ENCODE results near the gene CRYBG1. TPM values are rescaled to one million over a fixed set of nuclear protein-coding genes. Genes with fewer than 3 reads are reported as not detected.

CRYBG1 gene
- total and polyA plus RNA-seq, 2 donors (not counting 3 experiments of a cell fraction or from before 2014, with no cell fraction given): 4.1 to 30.1 TPM

GRCh38 chr6:106318061-106318460 lies 42.5 kb upstream of the CRYBG1 start:
- no peaks in the 10 kb centered on the region for H3K9me1 ChIP-seq (replicated peaks; ENCODE audit: control insufficient read depth, extremely low read depth, insufficient read depth, low read length)
- DNase-seq (ENCODE audit: low read depth, low spot score) (no peak), FAIRE-seq (no peak)
- intact Hi-C loops (cut with micrococcal nuclease): no loop called here
- dilution Hi-C loops (cut with MboI; ENCODE audit: extremely low pct_ligation_motif_present, low sequenced_read_pairs): no loop called here
- no peak overlapping the region for H2AFZ ChIP-seq (ENCODE audit: low read depth, low read length)
- no peaks in the 10 kb centered on the region for H3K36me3 ChIP-seq (ENCODE audit: control insufficient read depth in 2 of 2, extremely low read depth in 1 of 2, insufficient read depth in 2 of 2, low read length in 2 of 2)
- BruUV-seq (replicated peaks): no TSS peak
- CTCF ChIA-PET: no interaction called here
- peaks cover 5% of the 10 kb centered on the region for H3K4me1 ChIP-seq (ENCODE audit: control insufficient read depth, extremely low read depth, insufficient read depth, low read length)
- no peak for TF ChIP-seq EZH2 (IDR thresholded peaks at IDR 0.05; ENCODE audit: borderline replicate concordance, low read depth, low read length, severe bottlenecking)
- H3K27ac ChIP-seq (ENCODE audit: insufficient read depth, low read depth, low read length): no peak overlapping the region
- POLR2A ChIA-PET: no interaction called here
- peaks cover 75% of the 10 kb centered on the region for H3K79me2 ChIP-seq (ENCODE audit: control insufficient read depth, insufficient read depth, low read length)
- H3K27me3 ChIP-seq (ENCODE audit: control insufficient read depth in 2 of 2, insufficient read depth in 2 of 2, low read length in 2 of 2): no peaks in the 10 kb centered on the region
- no peak overlapping the region for H3K4me2 ChIP-seq (ENCODE audit: insufficient read depth, low read length)
- H3K4me3 ChIP-seq (replicated peaks in 1 of 3; ENCODE audit: insufficient read depth in 1 of 3, low read depth in 1 of 3, low read length in 3 of 3): no peak overlapping the region
- H4K20me1 ChIP-seq (replicated peaks; ENCODE audit: control insufficient read depth, extremely low read depth, insufficient read depth, low read length): no peaks in the 10 kb centered on the region
- no peak overlapping the region for H3K9ac ChIP-seq (replicated peaks; ENCODE audit: extremely low read depth, insufficient read depth, low read length)
- no peaks in the 10 kb centered on the region for H3K9me3 ChIP-seq (replicated peaks; ENCODE audit: control insufficient read depth, insufficient read depth, low read length)

GRCh38 chr6:106318851-106319250 lies 41.7 kb upstream of the CRYBG1 start:
- ChIA-PET POLR2A (no interaction called here), CTCF (no interaction called here)
- Histone ChIP-seq H3K9ac (replicated peaks; ENCODE audit: extremely low read depth, insufficient read depth, low read length) (no peak overlapping the region), H3K9me3 (replicated peaks; ENCODE audit: control insufficient read depth, insufficient read depth, low read length) (no peaks in the 10 kb centered on the region), H3K27ac (ENCODE audit: insufficient read depth, low read depth, low read length) (no peak overlapping the region), H3K4me3 (replicated peaks in 1 of 3; ENCODE audit: insufficient read depth in 1 of 3, low read depth in 1 of 3, low read length in 3 of 3) (no peak overlapping the region), H2AFZ (ENCODE audit: low read depth, low read length) (no peak overlapping the region), H3K4me2 (ENCODE audit: insufficient read depth, low read length) (no peak overlapping the region), H3K79me2 (ENCODE audit: control insufficient read depth, insufficient read depth, low read length) (peaks cover 78% of the 10 kb centered on the region), H4K20me1 (replicated peaks; ENCODE audit: control insufficient read depth, extremely low read depth, insufficient read depth, low read length) (no peaks in the 10 kb centered on the region), H3K4me1 (ENCODE audit: control insufficient read depth, extremely low read depth, insufficient read depth, low read length) (peaks cover 3% of the 10 kb centered on the region), H3K9me1 (replicated peaks; ENCODE audit: control insufficient read depth, extremely low read depth, insufficient read depth, low read length) (no peaks in the 10 kb centered on the region), H3K36me3 (ENCODE audit: control insufficient read depth in 2 of 2, extremely low read depth in 1 of 2, insufficient read depth in 2 of 2, low read length in 2 of 2) (no peaks in the 10 kb centered on the region), H3K27me3 (ENCODE audit: control insufficient read depth in 2 of 2, insufficient read depth in 2 of 2, low read length in 2 of 2) (no peaks in the 10 kb centered on the region)
- BruUV-seq (replicated peaks): no TSS peak
- no peak for DNase-seq (ENCODE audit: low read depth, low spot score)
- intact Hi-C loops (cut with micrococcal nuclease): no loop called here
- dilution Hi-C loops (cut with MboI; ENCODE audit: extremely low pct_ligation_motif_present, low sequenced_read_pairs): no loop called here
- FAIRE-seq: no peak
- TF ChIP-seq GATA2 (IDR thresholded peaks at IDR 0.05; ENCODE audit: insufficient read depth, insufficient read length, low read depth, low read length): no peak
- no peak for TF ChIP-seq FOS (IDR thresholded peaks at IDR 0.05; ENCODE audit: borderline replicate concordance, insufficient read depth, low read length)
- no peak for TF ChIP-seq CTCF (IDR thresholded peaks at IDR 0.05; ENCODE audit: extremely low read depth in 1 of 2, insufficient read depth in 1 of 2, low read depth in 1 of 2, low read length in 2 of 2)
- TF ChIP-seq EZH2 (IDR thresholded peaks at IDR 0.05; ENCODE audit: borderline replicate concordance, low read depth, low read length, severe bottlenecking): no peak
- no peak for TF ChIP-seq JUN (IDR thresholded peaks at IDR 0.05; ENCODE audit: borderline replicate concordance, insufficient read depth, insufficient read length, low read depth)
- no peak for TF ChIP-seq MAX (IDR thresholded peaks at IDR 0.05; ENCODE audit: insufficient read depth, insufficient read length)
- no peak for TF ChIP-seq POLR2AphosphoS5 (IDR thresholded peaks at IDR 0.05; ENCODE audit: insufficient read depth, low read depth, low read length)
- TF ChIP-seq POLR2A (IDR thresholded peaks at IDR 0.05; ENCODE audit: low read depth, low read length): no peak
- no peak for TF ChIP-seq MYC (IDR thresholded peaks at IDR 0.05; ENCODE audit: low read depth, low read length)
